ENCODE results near the gene RUNX2.

GRCh38 chr6:45387236-45387635, 59.1 kb downstream of the RUNX2 start:
- no peak for TF ChIP-seq CTCF (IDR thresholded peaks at IDR 0.05)
- no peak for TF ChIP-seq EZH2phosphoT487 (IDR thresholded peaks at IDR 0.05)
